GM06990 (cell line): ENCODE results near the gene CA12.

Experiments used
- DNase-seq: peaks from one replicate; pipeline ENCODE4 v3.0.0-alpha.2; 2011; ENCODE audit not compliant: insufficient read length; ENCODE audit errors: extremely low read depth
- H3K27me3 ChIP-seq: replicated peaks from 2 replicates; pipeline ENCODE4 v1.6.0; 2011; ENCODE audit warnings: low read length; ENCODE audit not compliant: control insufficient read depth, insufficient read depth
- H3K36me3 ChIP-seq: 2 replicates; pipeline ENCODE4 v1.5.1; 2011; ENCODE audit warnings: low read length; ENCODE audit not compliant: control insufficient read depth, insufficient read depth
- H3K4me3 ChIP-seq: replicated peaks from 2 replicates; pipeline ENCODE4 v1.5.1; 2011; ENCODE audit warnings: low read depth, mild to moderate bottlenecking, control low read depth, low read length
- TF ChIP-seq, protein P1 (sequence below): IDR thresholded peaks from 2 replicates; pipeline ENCODE4 v1.5.1; 2011; ENCODE audit warnings: low read length, control low read depth, mild to moderate bottlenecking, inconsistent platforms; ENCODE audit not compliant: insufficient read depth, poor library complexity, severe bottlenecking

CA12 gene

GRCh38 chr15:63412551-63412950 lies 30.9 kb upstream of the CA12 start:
- DNase-seq = no peak
- Histone ChIP-seq H3K27me3 (peaks cover 1% of the 10 kb centered on the region; the same call in 1 of the 2 replicates), H3K4me3 (no peak overlapping the region), H3K36me3 (no peaks in the 10 kb centered on the region)
- TF ChIP-seq, protein P1, sequence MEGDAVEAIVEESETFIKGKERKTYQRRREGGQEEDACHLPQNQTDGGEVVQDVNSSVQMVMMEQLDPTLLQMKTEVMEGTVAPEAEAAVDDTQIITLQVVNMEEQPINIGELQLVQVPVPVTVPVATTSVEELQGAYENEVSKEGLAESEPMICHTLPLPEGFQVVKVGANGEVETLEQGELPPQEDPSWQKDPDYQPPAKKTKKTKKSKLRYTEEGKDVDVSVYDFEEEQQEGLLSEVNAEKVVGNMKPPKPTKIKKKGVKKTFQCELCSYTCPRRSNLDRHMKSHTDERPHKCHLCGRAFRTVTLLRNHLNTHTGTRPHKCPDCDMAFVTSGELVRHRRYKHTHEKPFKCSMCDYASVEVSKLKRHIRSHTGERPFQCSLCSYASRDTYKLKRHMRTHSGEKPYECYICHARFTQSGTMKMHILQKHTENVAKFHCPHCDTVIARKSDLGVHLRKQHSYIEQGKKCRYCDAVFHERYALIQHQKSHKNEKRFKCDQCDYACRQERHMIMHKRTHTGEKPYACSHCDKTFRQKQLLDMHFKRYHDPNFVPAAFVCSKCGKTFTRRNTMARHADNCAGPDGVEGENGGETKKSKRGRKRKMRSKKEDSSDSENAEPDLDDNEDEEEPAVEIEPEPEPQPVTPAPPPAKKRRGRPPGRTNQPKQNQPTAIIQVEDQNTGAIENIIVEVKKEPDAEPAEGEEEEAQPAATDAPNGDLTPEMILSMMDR = no peak

GRCh38 chr15:63411866-63412265 lies 30.2 kb upstream of the CA12 start:
- no peak for DNase-seq
- peaks cover 1% of the 10 kb centered on the region; the same call in 1 of the 2 replicates for H3K27me3 ChIP-seq
- H3K36me3 ChIP-seq = no peaks in the 10 kb centered on the region
- no peak overlapping the region for H3K4me3 ChIP-seq
- TF ChIP-seq, protein P1 = no peak

- H3K27me3 ChIP-seq = peaks cover 1% of the 10 kb centered on the region; the same call in 1 of the 2 replicates
- H3K36me3 ChIP-seq = no peaks in the 10 kb centered on the region
- H3K4me3 ChIP-seq = no peak overlapping the region
- TF ChIP-seq, protein P1 = no peak
- no peak for DNase-seq
Measured at GRCh38 chr15:63409179-63409578, 27.5 kb upstream of the CA12 start.

DNA sequence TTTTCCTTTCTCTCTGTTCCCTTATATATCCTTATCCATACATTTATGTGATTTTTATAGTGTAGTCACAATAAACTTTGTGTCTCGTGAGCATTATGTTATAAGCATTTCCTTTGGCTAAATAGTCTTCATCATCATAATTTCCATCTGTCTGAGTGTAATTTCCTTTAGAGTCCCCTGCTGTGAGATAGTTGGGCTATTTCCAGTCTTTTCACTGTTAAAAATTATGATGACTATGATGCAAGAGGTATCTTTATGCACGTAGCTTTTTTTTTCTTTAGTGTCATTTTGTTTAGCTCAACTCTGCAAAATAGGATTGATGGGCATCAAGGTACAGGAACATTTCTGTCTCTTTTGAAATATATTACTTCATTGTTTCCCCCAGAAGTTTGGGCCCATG lies 26.9 kb upstream of the CA12 start:
- DNase-seq = no peak
- H3K36me3 ChIP-seq = no peaks in the 10 kb centered on the region
- TF ChIP-seq, protein P1 = no peak
- no peak overlapping the region for H3K4me3 ChIP-seq
- peaks cover 1% of the 10 kb centered on the region; the same call in 1 of the 2 replicates for H3K27me3 ChIP-seq

GRCh38 chr15:63407612-63408011 lies 26.0 kb upstream of the CA12 start:
- no peak for DNase-seq
- Histone ChIP-seq H3K36me3 (no peaks in the 10 kb centered on the region), H3K4me3 (no peak overlapping the region), H3K27me3 (peaks cover 1% of the 10 kb centered on the region; the same call in 1 of the 2 replicates)
- TF ChIP-seq, protein P1 = no peak

DNA sequence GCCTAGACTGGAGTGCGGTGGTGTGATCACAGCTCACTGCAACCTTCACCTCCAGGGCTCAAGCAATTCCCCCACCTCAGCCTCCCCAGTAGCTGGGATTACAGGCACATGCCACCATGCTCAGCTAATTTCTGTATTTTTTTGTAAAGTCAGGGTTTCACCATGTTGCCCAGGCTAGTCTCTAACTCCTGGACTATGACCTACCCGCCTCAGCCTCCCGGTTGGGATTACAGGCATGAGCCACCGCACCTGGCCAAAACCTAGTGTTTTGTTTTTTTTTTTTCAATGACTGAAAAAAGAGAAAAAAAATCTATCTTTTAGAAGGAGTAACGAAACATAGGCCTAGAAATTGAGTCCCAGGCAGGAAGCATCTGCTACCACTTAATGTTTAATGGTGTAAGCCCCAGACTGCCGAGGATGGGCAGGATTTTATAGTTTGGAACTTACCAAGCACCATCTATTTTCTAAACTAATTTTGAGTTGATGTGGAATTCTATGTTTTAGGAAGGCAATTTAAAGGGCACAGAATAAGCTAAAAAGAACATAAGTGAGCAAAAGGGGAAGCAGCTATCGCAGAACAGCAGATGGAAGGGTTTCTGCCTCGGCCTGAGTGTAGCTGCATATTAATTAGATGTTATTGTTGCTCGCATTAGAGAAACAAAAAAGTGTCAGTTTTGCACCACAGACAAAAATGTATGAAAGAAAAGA lies 24.2 kb upstream of the CA12 start:
- TF ChIP-seq, protein P1 = no peak
- Histone ChIP-seq H3K27me3 (peaks cover 1% of the 10 kb centered on the region; the same call in 1 of the 2 replicates), H3K4me3 (no peak overlapping the region), H3K36me3 (no peaks in the 10 kb centered on the region)
- no peak for DNase-seq
